Measurements from ENCODE around the gene NAPEPLD. TPM values are rescaled to one million over a fixed set of nuclear protein-coding genes. Genes with fewer than 3 reads are reported as not detected.
A peak's percentile ranks its signal among the peaks of the same experiment; 100 is the strongest.
"Not testable (repeated sequence)": the region's sequence is repeated elsewhere in the genome, so short reads cannot be mapped to it uniquely, and the experiment has no call there.

NAPEPLD gene
- total RNA-seq, 6 donors from 2014 or later, result 8.9 to 20.8 (median 10.8) TPM

- peak in 1 of 2 donors; percentile 57 for DNase-seq
- H3K27me3 ChIP-seq, H3K27ac ChIP-seq, H3K9me3 ChIP-seq, H3K36me3 ChIP-seq, H3K4me3 ChIP-seq: not testable (repeated sequence)
- TF ChIP-seq EP300 (IDR thresholded peaks at IDR 0.05), result peak in 1 of 4 donors; percentile 34
- H3K4me1 ChIP-seq, result peaks cover 0 to 12% (median 0%) of the 10 kb centered on the region in 4 donors
- 66 to 68% methylated on average over 2 of the region's 2 CpGs for whole genome bisulfite sequencing, 2 donors
- peak; percentile 74 to 76 for ATAC-seq (ENCODE audit: low FRiP score in 2 of 2)
These were observed 13.7 kb upstream of the NAPEPLD start for GRCh38 chr7:103162641-103163040.

GRCh38 chr7:103161998-103162616 is 13.2 kb upstream of the NAPEPLD start:
- H3K27me3 ChIP-seq, H3K4me3 ChIP-seq, DNase-seq, H3K9me3 ChIP-seq, H3K36me3 ChIP-seq: not testable (repeated sequence)
- peak in 1 of 2 donors; percentile 48 for ATAC-seq (ENCODE audit: low FRiP score in 2 of 2)
- Histone ChIP-seq H3K27ac (peak overlapping the region in 2 of 4 donors; percentile 46 to 48), H3K4me1 (peaks cover 0 to 12% (median 0%) of the 10 kb centered on the region in 4 donors)
- 61 to 73% methylated on average over 3 of the region's 3 CpGs for WGBS, 2 donors

GRCh38 chr7:103159072-103159471 is 10.2 kb upstream of the NAPEPLD start:
- 78% methylated on average over 1 of the region's 1 CpG for WGBS, 2 donors
- peaks cover 0 to 12% (median 0%) of the 10 kb centered on the region in 4 donors for H3K4me1 ChIP-seq
- H3K4me3 ChIP-seq; DNase-seq; H3K27ac ChIP-seq; H3K36me3 ChIP-seq; ATAC-seq (ENCODE audit: low FRiP score in 2 of 2); H3K9me3 ChIP-seq; H3K27me3 ChIP-seq: not testable (repeated sequence)

- not testable (repeated sequence) for DNase-seq; H3K4me1 ChIP-seq; H3K27me3 ChIP-seq; H3K9me3 ChIP-seq; H3K36me3 ChIP-seq; H3K27ac ChIP-seq; ATAC-seq (ENCODE audit: low FRiP score in 2 of 2)
- peak overlapping the region in 1 of 4 donors; percentile 15 for H3K4me3 ChIP-seq
- WGBS, 2 donors, result 69 to 83% methylated on average over 8 of the region's 8 CpGs
These were observed 6.6 kb upstream of the NAPEPLD start for GRCh38 chr7:103155331-103156024.

DNA sequence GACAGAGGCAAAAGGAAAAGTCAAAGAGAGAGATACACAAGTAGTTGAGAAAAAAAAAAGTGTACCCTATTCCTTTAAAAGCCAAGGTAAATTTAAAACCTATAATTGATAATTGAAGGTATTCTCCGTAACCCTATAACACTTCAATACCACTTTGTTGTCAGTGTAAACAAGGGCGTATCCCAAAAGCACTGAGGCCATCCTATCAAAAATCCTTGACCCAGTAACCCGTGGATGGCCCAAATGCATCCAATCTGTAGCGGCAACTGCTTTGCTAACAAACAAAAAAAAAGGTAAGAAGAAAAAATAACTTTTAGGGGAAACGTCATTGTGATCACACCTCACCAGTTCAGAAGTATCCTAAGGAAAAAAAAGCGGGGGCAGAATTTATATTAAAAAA is 5.1 kb upstream of the NAPEPLD start:
- DNase-seq (no peak), ATAC-seq (ENCODE audit: low FRiP score in 2 of 2) (no peak)
- no peaks in the 10 kb centered on the region for H3K9me3 ChIP-seq
- WGBS, 2 donors, result 83 to 89% methylated on average over 6 of the region's 6 CpGs
- H3K4me1 ChIP-seq, result peaks cover 0 to 11% (median 3%) of the 10 kb centered on the region in 4 donors
- no peak overlapping the region for H3K4me3 ChIP-seq
- no peak overlapping the region for H3K27ac ChIP-seq
- H3K27me3 ChIP-seq, result no peaks in the 10 kb centered on the region
- no peaks in the 10 kb centered on the region for H3K36me3 ChIP-seq
- TF ChIP-seq POLR2AphosphoS5 (IDR thresholded peaks at IDR 0.05), result no peak
- TF ChIP-seq CTCF (IDR thresholded peaks at IDR 0.05), result no peak
- no peak for TF ChIP-seq POLR2A (IDR thresholded peaks at IDR 0.05)
- no peak for TF ChIP-seq EP300 (IDR thresholded peaks at IDR 0.05)

- H3K9me3 ChIP-seq; H3K27ac ChIP-seq; H3K27me3 ChIP-seq; H3K36me3 ChIP-seq; H3K4me3 ChIP-seq; ATAC-seq (ENCODE audit: low FRiP score in 2 of 2): not testable (repeated sequence)
- 95 to 96% methylated on average over 23 of the region's 23 CpGs for WGBS, 2 donors
- peaks cover 3 to 11% (median 6%) of the 10 kb centered on the region in 4 donors for H3K4me1 ChIP-seq
- DNase-seq, result peak in 1 of 2 donors; percentile 29
These were observed 4.1 kb upstream of the NAPEPLD start for GRCh38 chr7:103152744-103153617.

DNA sequence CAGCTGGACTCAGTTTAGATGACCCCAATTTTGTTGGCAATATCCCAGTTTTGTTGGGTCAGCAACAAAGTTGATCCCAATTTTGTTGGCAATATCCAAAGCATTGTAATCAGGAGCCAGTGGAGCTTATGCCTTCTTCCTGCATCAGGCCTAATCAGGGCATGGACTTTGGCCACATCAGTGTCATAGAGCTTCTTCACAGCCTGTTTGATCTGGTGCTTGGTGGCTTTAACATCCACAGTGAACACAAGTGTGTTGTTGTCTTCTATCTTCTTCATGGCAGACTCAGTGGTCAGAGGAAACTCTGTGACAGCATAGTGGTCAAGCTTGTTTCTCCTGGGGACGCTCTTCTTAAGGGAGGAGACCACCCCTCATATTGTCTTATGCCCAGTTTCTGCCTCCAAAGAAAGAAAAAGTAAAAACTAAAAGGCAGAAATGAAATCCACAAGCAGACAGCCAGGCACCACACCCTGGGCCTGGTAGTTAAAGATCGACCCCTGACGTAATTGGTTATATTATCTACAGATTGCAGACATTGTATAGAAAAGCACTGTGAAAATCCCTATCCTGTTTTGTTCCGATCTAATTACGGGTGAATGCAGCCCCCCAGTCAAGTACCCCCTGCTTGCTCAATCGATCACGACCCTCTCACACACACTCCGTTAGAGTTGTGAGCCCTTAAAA is 3.2 kb upstream of the NAPEPLD start:
- not testable (repeated sequence) for H3K27ac ChIP-seq; ATAC-seq (ENCODE audit: low FRiP score in 2 of 2); H3K27me3 ChIP-seq; H3K4me3 ChIP-seq; H3K36me3 ChIP-seq; DNase-seq; H3K9me3 ChIP-seq
- H3K4me1 ChIP-seq, result peaks cover 8 to 20% (median 15%) of the 10 kb centered on the region in 4 donors
- 82 to 92% methylated on average over 8 of the region's 8 CpGs for WGBS, 2 donors
